Ishikawa (cell line): ENCODE measurements around the gene LAMB3.

Experiments
- RAD21 ChIP-seq: IDR thresholded peaks from 2 replicates; pipeline ENCODE4 v1.6.1; 2012; ENCODE audit warnings: low read depth
- TAF1 ChIP-seq: IDR thresholded peaks from 2 replicates; pipeline ENCODE4 v1.6.1; 2012; ENCODE audit warnings: low read depth, mild to moderate bottlenecking

DNA sequence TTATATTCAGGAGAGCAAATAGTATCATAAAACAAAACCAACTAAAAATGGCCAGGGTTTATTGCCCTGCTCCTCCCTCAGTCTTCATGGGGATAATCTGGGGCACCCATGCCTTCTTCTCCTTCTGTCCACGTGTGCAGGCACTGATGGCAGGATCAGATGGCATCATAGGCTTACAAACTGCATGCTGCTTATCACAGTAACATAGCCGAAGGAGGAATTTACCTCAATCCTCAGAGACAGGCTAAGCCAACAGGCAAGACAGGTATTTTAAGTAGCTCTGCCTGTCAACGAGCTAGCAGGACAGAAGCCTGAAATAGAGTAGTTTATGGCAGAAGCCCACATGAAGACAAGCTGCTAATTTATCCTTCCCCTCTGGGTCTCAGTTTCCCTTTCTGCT is 9.4 kb downstream of the LAMB3 start:
- TF ChIP-seq RAD21: no peak
- TF ChIP-seq TAF1: no peak
